HCT116 (cell line): Measurements from ENCODE around the gene PCCA. TPM values are rescaled to one million over a fixed set of nuclear protein-coding genes. Genes with fewer than 3 reads are reported as not detected.

Experiments
- ATAC-seq: fragments of 200-7000 bp; cut with Tn5 transposase; 2 replicates; pipeline ENCODE4 v1.9.1; 2020; ENCODE audit warnings: mild to moderate bottlenecking, moderate library complexity
- BruUV-seq: library from RNA; stranded (reverse); fragments of 400-500 nt; replicated peaks from 2 replicates; lab custom pipeline; 2021; lab: Mats Ljungman, UMichigan
- CTCF ChIA-PET: fragments of 300-600 bp; sonication (Branson Sonifier 250); formaldehyde crosslinking; loops from one replicate; lab custom pipeline; 2021; ENCODE audit warnings: antibody characterized with exemption; lab: Charles Lee
- POLR2A ChIA-PET: fragments of 300-600, 350-600 bp; sonication (Branson Sonifier 250); formaldehyde crosslinking; loops from one replicate; lab custom pipeline; 2021; ENCODE audit warnings: antibody characterized with exemption; lab: Charles Lee
- RAD21 ChIA-PET, 2 experiments: fragments of 300-600 bp; sonication (Branson Sonifier 250); formaldehyde crosslinking; loops; one replicate each; lab custom pipeline; 2023; ENCODE audit warnings: low total read pairs in 2 of 2; ENCODE audit not compliant: uncharacterized antibody in 2 of 2, unreplicated experiment in 2 of 2, low non-redundant PET in 1 of 2; lab: Charles Lee
- DNase-seq: peaks from one replicate; pipeline ENCODE4 v3.0.0-alpha.2; 2010; ENCODE audit warnings: low read depth, low spot score
- H2AFZ ChIP-seq: fragments of 200-600 bp; shearing (Covaris generic), sonication (generic); 2 replicates; pipeline ENCODE4 v1.6.1; 2017; ENCODE audit warnings: low read depth, mixed run types, mixed read lengths, antibody characterized with exemption, low read length; ENCODE audit not compliant: poor library complexity, severe bottlenecking
- H3K27ac ChIP-seq: 2 replicates; pipeline ENCODE4 v1.5.1; 2012; ENCODE audit warnings: low read depth, low read length
- H3K27me3 ChIP-seq: fragments of 200-600 bp; sonication (generic); 2 replicates; pipeline ENCODE4 v1.6.1; 2016; ENCODE audit warnings: mixed run types, low read length, mixed read lengths; ENCODE audit not compliant: insufficient read depth
- H3K36me3 ChIP-seq, 2 experiments: fragments of 200-500 bp in 1 of 2; fragments of 200-600 bp in 1 of 2; sonication (Bioruptor generic) in 1 of 2; sonication (generic) in 1 of 2; 2 replicates each; pipeline versions ENCODE4 v1.5.1 to v1.6.1; 2014 to 2016; ENCODE audit warnings: low read length in 2 of 2, inconsistent platforms in 1 of 2, mixed read lengths in 1 of 2, mixed run types in 1 of 2; ENCODE audit not compliant: insufficient read depth in 2 of 2, control insufficient read depth in 1 of 2
- H3K4me1 ChIP-seq, 2 experiments: fragments of 200-600 bp in 1 of 2; sonication (generic) in 1 of 2; 2 replicates each; pipeline versions ENCODE4 v1.5.1 to v1.6.1; 2012 to 2017; ENCODE audit warnings: low read length in 2 of 2, inconsistent platforms in 1 of 2, mild to moderate bottlenecking in 1 of 2, mixed read lengths in 1 of 2, mixed run types in 1 of 2, moderate library complexity in 1 of 2; ENCODE audit not compliant: insufficient read depth in 2 of 2, control insufficient read depth in 1 of 2
- H3K4me2 ChIP-seq: fragments of 200-600 bp; sonication (generic); 2 replicates; pipeline ENCODE4 v1.6.1; 2017; ENCODE audit warnings: mixed run types, low read length, mixed read lengths
- H3K4me3 ChIP-seq, 2 experiments: fragments of 200-600 bp in 1 of 2; sonication (generic) in 1 of 2; replicated peaks in 1 of 2; 2 replicates each; pipeline ENCODE4 v1.5.1; 2011 to 2016; ENCODE audit warnings: low read length in 2 of 2, control low read depth in 1 of 2, low read depth in 1 of 2, mild to moderate bottlenecking in 1 of 2, mixed read lengths in 1 of 2, mixed run types in 1 of 2
- H3K79me2 ChIP-seq: fragments of 200-600 bp; sonication (generic); 2 replicates; pipeline ENCODE4 v1.6.1; 2017; ENCODE audit warnings: mild to moderate bottlenecking, mixed run types, low read length, moderate library complexity, mixed read lengths; ENCODE audit not compliant: insufficient read depth
- H3K9ac ChIP-seq: fragments of 200-600 bp; sonication (generic); 2 replicates; pipeline ENCODE4 v1.6.1; 2016; ENCODE audit warnings: low read length, mixed read lengths
- H3K9me2 ChIP-seq: fragments of 200-600 bp; sonication (generic), shearing (Covaris generic); 2 replicates; pipeline ENCODE4 v1.6.1; 2017; ENCODE audit warnings: mixed run types, mild to moderate bottlenecking, moderate library complexity; ENCODE audit not compliant: insufficient read depth
- H3K9me3 ChIP-seq, 2 experiments: fragments of 200-500 bp in 1 of 2; fragments of 200-600 bp in 1 of 2; sonication (Bioruptor generic) in 1 of 2; sonication (generic) in 1 of 2; 2 replicates each; pipeline ENCODE4 v1.6.1; 2014 to 2017; ENCODE audit warnings: low read length in 2 of 2, mixed read lengths in 2 of 2, inconsistent platforms in 1 of 2, low read depth in 1 of 2, mild to moderate bottlenecking in 1 of 2, mixed run types in 1 of 2, moderate library complexity in 1 of 2; ENCODE audit not compliant: control insufficient read depth in 1 of 2, insufficient read depth in 1 of 2
- H4K20me1 ChIP-seq: fragments of 200-600 bp; sonication (generic), shearing (Covaris generic); 2 replicates; pipeline ENCODE4 v1.6.1; 2017; ENCODE audit warnings: mixed run types, mild to moderate bottlenecking, moderate library complexity; ENCODE audit not compliant: insufficient read depth
- ATF3 ChIP-seq: IDR thresholded peaks from 2 replicates; pipeline ENCODE4 v1.6.1; 2012
- CBX3 ChIP-seq: IDR thresholded peaks from 2 replicates; pipeline ENCODE4 v1.6.1; 2012; ENCODE audit warnings: low read depth
- CEBPB ChIP-seq: IDR thresholded peaks from 2 replicates; pipeline ENCODE4 v1.6.1; 2012; ENCODE audit warnings: low read depth
- CTCF ChIP-seq, 3 experiments: fragments of 200-600 bp in 1 of 3; sonication (generic) in 1 of 3; IDR thresholded peaks in 2 of 3; conservative IDR thresholded peaks in 1 of 3; 2 replicates each; pipeline ENCODE4 v1.5.1; 2012 to 2017; ENCODE audit warnings: low read depth in 2 of 3, low read length in 2 of 3, antibody characterized with exemption in 1 of 3, borderline replicate concordance in 1 of 3, control low read depth in 1 of 3, mild to moderate bottlenecking in 1 of 3, mixed read lengths in 1 of 3, mixed run types in 1 of 3, moderate library complexity in 1 of 3; ENCODE audit not compliant: insufficient read depth in 1 of 3
- EGR1 ChIP-seq: IDR thresholded peaks from 2 replicates; pipeline ENCODE4 v1.6.1; 2012; ENCODE audit warnings: low read depth
- EZH2 ChIP-seq: fragments of 200-600 bp; sonication (generic); IDR thresholded peaks from 2 replicates; pipeline ENCODE4 v1.6.1; 2017; ENCODE audit warnings: antibody characterized with exemption, mixed run types
- JUND ChIP-seq: IDR thresholded peaks from 2 replicates; pipeline ENCODE4 v1.6.1; 2012
- MAX ChIP-seq: IDR thresholded peaks from 2 replicates; pipeline ENCODE4 v1.6.1; 2012
- POLR2AphosphoS5 ChIP-seq: IDR thresholded peaks from 2 replicates; pipeline ENCODE4 v1.6.1; 2011; ENCODE audit warnings: mild to moderate bottlenecking, low read depth, low read length, moderate library complexity
- REST ChIP-seq: IDR thresholded peaks from 2 replicates; pipeline ENCODE4 v1.6.1; 2012; ENCODE audit warnings: low read depth
- SIN3A ChIP-seq: IDR thresholded peaks from 2 replicates; pipeline ENCODE4 v1.6.1; 2012; ENCODE audit warnings: low read depth
- SP1 ChIP-seq: IDR thresholded peaks from 2 replicates; pipeline ENCODE4 v1.6.1; 2012; ENCODE audit warnings: low read depth
- SRF ChIP-seq: IDR thresholded peaks from 2 replicates; pipeline ENCODE4 v1.6.1; 2012; ENCODE audit warnings: low read depth
- YY1 ChIP-seq: IDR thresholded peaks from 2 replicates; pipeline ENCODE4 v1.6.1; 2011; ENCODE audit warnings: low read length, low read depth, moderate library complexity, mild to moderate bottlenecking; ENCODE audit not compliant: insufficient replicate concordance; ENCODE audit errors: extremely low read depth
- ZBTB33 ChIP-seq: IDR thresholded peaks from 2 replicates; pipeline ENCODE4 v1.6.1; 2011; ENCODE audit warnings: mild to moderate bottlenecking, low read length, moderate library complexity; ENCODE audit not compliant: insufficient replicate concordance; ENCODE audit errors: extremely low read depth
- ZFX ChIP-seq: fragments of 450-650 bp; IDR thresholded peaks from 2 replicates; pipeline ENCODE4 v1.6.1; 2017
- ZNF274 ChIP-seq: fragments of 200-500 bp; sonication (Bioruptor generic); IDR thresholded peaks from 2 replicates; pipeline ENCODE4 v1.6.1; 2014; ENCODE audit warnings: mild to moderate bottlenecking, low read depth, low read length, inconsistent platforms
- intact Hi-C: fragments of 100-400 bp; cut with micrococcal nuclease; formaldehyde crosslinking; loops from 2 replicates; pipeline ENCODE4 v1.10.0; 2022
- total RNA-seq: library from RNA; stranded (reverse); gene quantifications from one replicate; pipeline ENCODE4 v1.2.1, GENCODE V29; 2021; ENCODE audit not compliant: unreplicated experiment

PCCA gene
- total RNA-seq, 1 experiment from 2014 or later: 23.0 TPM

- Histone ChIP-seq H3K27ac (no peak overlapping the region), H3K4me3 (no peak overlapping the region), H3K4me1 (no peaks in the 10 kb centered on the region), H3K4me2 (no peak overlapping the region), H3K79me2 (no peaks in the 10 kb centered on the region), H3K9ac (no peak overlapping the region), H3K27me3 (no peaks in the 10 kb centered on the region), H3K9me2 (no peaks in the 10 kb centered on the region), H3K36me3 (no peaks in the 10 kb centered on the region), H2AFZ (no peak overlapping the region), H3K9me3 (no peaks in the 10 kb centered on the region), H4K20me1 (no peaks in the 10 kb centered on the region)
- POLR2A ChIA-PET: no interaction called here
- TF ChIP-seq YY1: no peak
- no peak for TF ChIP-seq ZNF274
- no peak for TF ChIP-seq EGR1
- no peak for TF ChIP-seq REST
- no peak for TF ChIP-seq MAX
- no peak for TF ChIP-seq SIN3A
- no peak for TF ChIP-seq CTCF (IDR thresholded peaks at IDR 0.05 in 2 of 3, conservative IDR thresholded peaks at IDR 0.05 in 1 of 3; ENCODE audit: borderline replicate concordance in 1 of 3, insufficient read depth in 1 of 3, low read depth in 2 of 3, low read length in 2 of 3)
- TF ChIP-seq JUND: no peak
- TF ChIP-seq ZFX: no peak
- TF ChIP-seq EZH2: no peak
- no peak for TF ChIP-seq CEBPB
- TF ChIP-seq CBX3: no peak
- TF ChIP-seq SP1: no peak
- no peak for TF ChIP-seq POLR2AphosphoS5
- TF ChIP-seq ATF3: no peak
- no peak for TF ChIP-seq SRF
- TF ChIP-seq ZBTB33: no peak
- intact Hi-C loops: no loop called here
- BruUV-seq: no TSS peak
- no peak for DNase-seq
- ATAC-seq: no peak
- CTCF ChIA-PET: no interaction called here
- RAD21 ChIA-PET: no interaction called here
Observed at GRCh38 chr13:100473087-100473486, 384.2 kb downstream of the PCCA start.
